H7 (cell line): ENCODE data around the gene UBA3. TPM values are rescaled to one million over a fixed set of nuclear protein-coding genes. Genes with fewer than 3 reads are reported as not detected.

ENCODE experiments used
- DNase-seq: peaks from one replicate; pipeline ENCODE4 v3.0.0; 2012
- H3K27me3 ChIP-seq: 2 replicates; pipeline ENCODE4 v1.6.0; 2011; ENCODE audit warnings: mild to moderate bottlenecking, low read length; ENCODE audit not compliant: control insufficient read depth, insufficient read depth
- H3K36me3 ChIP-seq: replicated peaks from 2 replicates; pipeline ENCODE4 v1.5.1; 2011; ENCODE audit warnings: low read length; ENCODE audit not compliant: control insufficient read depth, insufficient read depth
- H3K4me3 ChIP-seq: 2 replicates; pipeline ENCODE4 v1.5.1; 2011; ENCODE audit warnings: low read depth, mild to moderate bottlenecking, control low read depth, low read length, moderate library complexity; ENCODE audit not compliant: insufficient read depth
- total RNA-seq: library from RNA; depleted of rRNA; stranded (reverse); fragments of >200 nt; shearing (Covaris generic); gene quantifications from 2 replicates; pipeline ENCODE4 v1.2.3, GENCODE V29; 2014

UBA3 gene
- total RNA-seq, 1 experiment from 2014 or later = 81.2 TPM

GRCh38 chr3:69113536-69113935 is 33.4 kb upstream of the UBA3 start:
- Histone ChIP-seq H3K27me3 (no peaks in the 10 kb centered on the region), H3K4me3 (no peak overlapping the region)
- no peak for DNase-seq

GRCh38 chr3:69110941-69111546 is 30.9 kb upstream of the UBA3 start:
- Histone ChIP-seq H3K36me3 (no peaks in the 10 kb centered on the region), H3K4me3 (no peak overlapping the region), H3K27me3 (no peaks in the 10 kb centered on the region)
- DNase-seq = no peak

More at GRCh38 chr3:69113536-69113935, 33.4 kb upstream of the UBA3 start:
- H3K36me3 ChIP-seq = no peaks in the 10 kb centered on the region

GRCh38 chr3:69108811-69109210 is 28.6 kb upstream of the UBA3 start:
- no peak for DNase-seq
- H3K27me3 ChIP-seq = no peaks in the 10 kb centered on the region
- H3K36me3 ChIP-seq = no peaks in the 10 kb centered on the region
- H3K4me3 ChIP-seq = no peak overlapping the region

GRCh38 chr3:69107841-69108240 is 27.7 kb upstream of the UBA3 start:
- Histone ChIP-seq H3K36me3 (no peaks in the 10 kb centered on the region), H3K4me3 (no peak overlapping the region), H3K27me3 (no peaks in the 10 kb centered on the region)
- no peak for DNase-seq

- Histone ChIP-seq H3K4me3 (no peak overlapping the region), H3K27me3 (no peaks in the 10 kb centered on the region)
- no peak for DNase-seq
These were observed 25.2 kb upstream of the UBA3 start for GRCh38 chr3:69105320-69105719.

GRCh38 chr3:69104586-69104985 is 24.4 kb upstream of the UBA3 start:
- no peak for DNase-seq
- H3K4me3 ChIP-seq = no peak overlapping the region
- no peaks in the 10 kb centered on the region for H3K27me3 ChIP-seq
- no peaks in the 10 kb centered on the region for H3K36me3 ChIP-seq

More at GRCh38 chr3:69105320-69105719, 25.2 kb upstream of the UBA3 start:
- H3K36me3 ChIP-seq = no peaks in the 10 kb centered on the region

GRCh38 chr3:69103123-69103522 is 23.0 kb upstream of the UBA3 start:
- Histone ChIP-seq H3K36me3 (no peaks in the 10 kb centered on the region), H3K4me3 (no peak overlapping the region), H3K27me3 (no peaks in the 10 kb centered on the region)
- no peak for DNase-seq

GRCh38 chr3:69102384-69102783 is 22.2 kb upstream of the UBA3 start:
- no peak overlapping the region for H3K4me3 ChIP-seq
- no peaks in the 10 kb centered on the region for H3K36me3 ChIP-seq
- DNase-seq = no peak
- no peaks in the 10 kb centered on the region for H3K27me3 ChIP-seq

- Histone ChIP-seq H3K27me3 (no peaks in the 10 kb centered on the region), H3K36me3 (no peaks in the 10 kb centered on the region), H3K4me3 (no peak overlapping the region)
- DNase-seq = no peak
These were observed 19.4 kb upstream of the UBA3 start for GRCh38 chr3:69099576-69099975.

- no peak overlapping the region for H3K4me3 ChIP-seq
- DNase-seq = no peak
- no peaks in the 10 kb centered on the region for H3K36me3 ChIP-seq
- no peaks in the 10 kb centered on the region for H3K27me3 ChIP-seq
These were observed 17.4 kb upstream of the UBA3 start for GRCh38 chr3:69097407-69098086.

- no peak for DNase-seq
- H3K4me3 ChIP-seq = no peak overlapping the region
- no peaks in the 10 kb centered on the region for H3K36me3 ChIP-seq
- H3K27me3 ChIP-seq = no peaks in the 10 kb centered on the region
These were observed 16.1 kb upstream of the UBA3 start for GRCh38 chr3:69096299-69096698.

- no peak for DNase-seq
- no peaks in the 10 kb centered on the region for H3K27me3 ChIP-seq
These were observed 15.5 kb upstream of the UBA3 start for GRCh38 chr3:69095636-69096035.

GRCh38 chr3:69094467-69095205 is 14.5 kb upstream of the UBA3 start:
- Histone ChIP-seq H3K4me3 (no peak overlapping the region), H3K27me3 (no peaks in the 10 kb centered on the region), H3K36me3 (no peaks in the 10 kb centered on the region)
- DNase-seq = no peak

More at GRCh38 chr3:69095636-69096035, 15.5 kb upstream of the UBA3 start:
- Histone ChIP-seq H3K36me3 (no peaks in the 10 kb centered on the region), H3K4me3 (no peak overlapping the region)

GRCh38 chr3:69092030-69092516 is 11.9 kb upstream of the UBA3 start:
- DNase-seq = no peak
- Histone ChIP-seq H3K36me3 (no peaks in the 10 kb centered on the region), H3K27me3 (no peaks in the 10 kb centered on the region), H3K4me3 (no peak overlapping the region)
